HG03280 (cell line): ENCODE results near the gene DIPK1B.
"Not testable (repeated sequence)": the region's sequence is repeated elsewhere in the genome, so short reads cannot be mapped to it uniquely, and the experiment has no call there.

ENCODE experiments used
- ATAC-seq: cut with Tn5 transposase; IDR thresholded peaks from one replicate; pipeline ENCODE4 v1.9.1; 2021; ENCODE audit warnings: mild to moderate bottlenecking, moderate library complexity; ENCODE audit not compliant: unreplicated experiment

Gene DIPK1B

GRCh38 chr9:136762915-136763648 is 50.7 kb downstream of the DIPK1B start:
- no peak for ATAC-seq

GRCh38 chr9:136763649-136764035 is 51.3 kb downstream of the DIPK1B start:
- ATAC-seq: no peak

GRCh38 chr9:136764301-136764891 is 52.0 kb downstream of the DIPK1B start, which contains the start of gene LCN15:
Gene LCN15 (minus strand): TSS chr9:136764518. CDS start chr9:136764488, 30 bp downstream.
- no peak for ATAC-seq

DNA sequence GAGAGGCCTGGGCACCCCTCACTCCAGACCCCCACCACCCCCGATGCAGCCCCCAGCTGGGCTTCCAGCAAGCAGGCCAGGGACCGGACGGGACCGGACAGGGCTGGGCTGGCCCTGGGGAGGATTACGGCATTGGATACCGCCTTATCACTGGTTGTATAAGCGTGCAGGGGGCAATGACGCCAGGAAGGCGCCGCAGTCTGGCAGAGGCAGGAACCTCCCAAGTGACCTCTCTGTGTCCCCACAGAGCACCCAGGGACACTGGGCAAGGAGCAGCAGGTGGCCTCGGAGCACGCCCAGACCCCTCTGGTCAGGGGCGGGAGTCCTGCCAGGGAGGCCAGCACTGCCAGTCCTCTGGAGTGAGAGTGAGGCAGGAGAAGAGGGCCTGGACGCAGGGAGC is 52.7 kb downstream of the DIPK1B start:
- no peak for ATAC-seq

DNA sequence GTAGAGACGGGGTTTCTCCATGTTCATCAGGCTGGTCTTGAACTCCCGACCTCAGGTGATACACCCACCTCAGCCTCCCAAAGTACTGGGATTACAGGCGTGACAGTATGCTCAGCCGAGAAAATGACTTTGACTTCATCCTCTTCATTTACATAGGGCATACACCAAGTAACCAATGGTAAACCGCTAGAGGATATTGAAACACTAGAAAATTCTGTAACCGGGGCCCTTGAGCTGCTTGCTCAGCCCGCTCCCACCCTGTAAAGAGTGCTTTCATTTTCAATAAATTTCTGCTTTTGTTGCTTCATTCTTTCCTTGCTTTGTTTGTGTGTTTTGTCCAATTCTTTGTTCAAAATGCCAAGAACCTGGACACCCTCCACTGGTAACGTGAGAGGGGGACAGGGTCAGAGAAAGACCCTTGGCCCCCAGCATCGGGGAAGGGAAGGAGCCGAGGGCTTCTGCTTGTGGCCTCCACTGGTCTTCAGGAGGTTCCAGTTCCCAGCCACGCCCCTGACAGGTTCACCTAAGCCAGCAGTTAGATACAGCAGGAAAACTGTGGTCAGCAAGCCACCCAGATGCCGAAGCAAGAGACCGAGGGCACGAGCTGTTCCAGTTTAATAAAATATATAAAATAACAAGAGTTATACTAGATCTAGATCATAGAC is 53.5 kb downstream of the DIPK1B start:
- ATAC-seq: peak; percentile 50

- not testable (repeated sequence) for ATAC-seq
These were observed 54.2 kb downstream of the DIPK1B start for GRCh38 chr9:136766410-136767120.

- ATAC-seq: no peak
These were observed 57.4 kb downstream of the DIPK1B start for GRCh38 chr9:136769710-136770191.

DNA sequence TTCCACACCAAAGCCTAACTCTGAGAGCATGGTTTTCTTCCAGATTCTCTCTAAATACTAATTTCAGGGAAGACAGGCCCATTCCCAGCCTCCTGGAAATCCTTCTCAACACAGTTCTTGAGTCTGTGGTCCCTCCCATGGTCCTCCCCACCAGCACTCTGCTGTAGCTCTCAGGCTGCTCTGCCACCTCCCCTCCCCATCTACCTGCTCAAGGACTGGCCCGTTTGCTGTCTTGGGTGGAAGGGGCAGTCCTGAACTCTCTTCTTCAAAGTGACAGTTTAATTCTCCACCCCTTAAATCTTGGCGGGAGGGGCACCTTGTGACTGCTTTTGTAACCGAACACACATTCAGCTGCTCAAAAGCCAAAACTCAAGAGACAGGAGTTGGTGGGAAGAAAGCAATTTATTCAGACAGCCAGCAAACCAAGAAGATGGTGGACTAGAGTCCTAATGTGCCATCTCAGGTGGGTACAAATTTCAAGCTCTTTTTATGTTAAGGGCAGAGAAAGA is 59.6 kb downstream of the DIPK1B start:
- ATAC-seq: no peak

DNA sequence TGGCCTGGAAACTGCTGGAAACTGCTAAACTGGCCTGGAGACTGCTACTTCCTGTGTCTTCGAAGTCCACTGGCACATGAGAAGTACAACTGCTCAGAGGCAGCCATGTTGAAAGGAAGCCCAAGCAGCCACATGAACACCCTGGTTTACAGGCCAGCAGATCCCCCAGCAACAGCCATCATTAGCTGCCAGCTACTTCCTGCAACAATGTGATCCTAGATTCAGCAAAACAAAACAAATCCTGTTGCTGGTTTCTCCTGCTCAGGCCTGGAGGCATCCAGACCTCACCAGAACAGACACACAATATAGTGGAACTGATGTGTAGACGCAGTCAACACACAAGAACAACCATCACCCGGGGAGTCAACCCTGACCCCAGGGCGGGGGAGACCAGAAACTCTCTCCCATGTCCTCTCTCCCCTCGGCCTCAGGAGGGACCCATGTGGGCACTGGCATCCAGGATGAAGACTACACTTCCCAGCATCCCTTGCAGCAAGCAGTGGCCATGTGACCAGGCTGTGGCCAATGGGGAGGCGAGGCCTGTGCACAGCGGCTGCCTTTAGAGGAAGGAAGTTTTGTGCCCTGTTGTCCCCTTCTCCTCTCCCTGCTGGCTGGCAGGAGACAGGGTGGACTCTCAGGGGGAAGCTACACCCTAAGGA is 61.1 kb downstream of the DIPK1B start:
- no peak for ATAC-seq
